Bone marrow (tissue), 2 donors: ENCODE measurements around the gene ALDH1A2.
"Not testable (repeated sequence)": the region's sequence is repeated elsewhere in the genome, so short reads cannot be mapped to it uniquely, and the experiment has no call there.

ENCODE experiments used
- DNase-seq, 2 donors: peaks; one replicate each; lab custom pipeline; 2025; lab: John Stamatoyannopoulos, UW

The ALDH1A2 gene

GRCh38 chr15:58066042-58066867 is 744 bp upstream of the ALDH1A2 start:
- DNase-seq = peak; percentile 6 to 44

GRCh38 chr15:58064980-58065444 is 499 bp downstream of the ALDH1A2 start:
- DNase-seq = no peak

GRCh38 chr15:58064082-58064979 is 1.2 kb downstream of the ALDH1A2 start:
- DNase-seq = no peak

- DNase-seq = no peak
Observed at GRCh38 chr15:58063614-58064013, 1.9 kb downstream of the ALDH1A2 start.

GRCh38 chr15:58062983-58063382 is 2.5 kb downstream of the ALDH1A2 start:
- no peak for DNase-seq

- DNase-seq = no peak
Observed at GRCh38 chr15:58062175-58062574, 3.3 kb downstream of the ALDH1A2 start.

GRCh38 chr15:58060575-58060974 is 4.9 kb downstream of the ALDH1A2 start:
- no peak for DNase-seq

GRCh38 chr15:58058729-58059128 is 6.8 kb downstream of the ALDH1A2 start:
- DNase-seq = no peak

- peak in 1 of 2 donors; percentile 6 for DNase-seq
Observed at GRCh38 chr15:58058073-58058472, 7.4 kb downstream of the ALDH1A2 start.

GRCh38 chr15:58057559-58057958 is 8.0 kb downstream of the ALDH1A2 start:
- DNase-seq = no peak

GRCh38 chr15:58056015-58056414 is 9.5 kb downstream of the ALDH1A2 start:
- DNase-seq = no peak

GRCh38 chr15:58053315-58054153 is 12.0 kb downstream of the ALDH1A2 start:
- DNase-seq = no peak

GRCh38 chr15:58052334-58052733 is 13.2 kb downstream of the ALDH1A2 start:
- DNase-seq = no peak

- no peak for DNase-seq
Observed at GRCh38 chr15:58049520-58050227, 15.8 kb downstream of the ALDH1A2 start.

GRCh38 chr15:58048261-58048660 is 17.2 kb downstream of the ALDH1A2 start:
- DNase-seq = no peak

- DNase-seq = no peak
Observed at GRCh38 chr15:58047149-58047548, 18.4 kb downstream of the ALDH1A2 start.

GRCh38 chr15:58046467-58046866 is 19.0 kb downstream of the ALDH1A2 start:
- DNase-seq = no peak

- DNase-seq = not testable (repeated sequence)
Observed at GRCh38 chr15:58045376-58045775, 20.1 kb downstream of the ALDH1A2 start.

- no peak for DNase-seq
Observed at GRCh38 chr15:58044551-58044950, 21.0 kb downstream of the ALDH1A2 start.

GRCh38 chr15:58043192-58043903 is 22.2 kb downstream of the ALDH1A2 start:
- no peak for DNase-seq

- peak in 1 of 2 donors; percentile 4 for DNase-seq
Observed at GRCh38 chr15:58042006-58042405, 23.5 kb downstream of the ALDH1A2 start.
